HG02588 (cell line): ENCODE results near the gene TRABD2B.

Source experiments
- ATAC-seq: cut with Tn5 transposase; IDR thresholded peaks from one replicate; pipeline ENCODE4 v1.9.1; 2021; ENCODE audit warnings: mild to moderate bottlenecking, moderate library complexity; ENCODE audit not compliant: unreplicated experiment

The TRABD2B gene

GRCh38 chr1:47783638-47784496 lies 213.3 kb downstream of the TRABD2B start:
- no peak for ATAC-seq

- no peak for ATAC-seq
Measured at GRCh38 chr1:47782414-47783166, 214.6 kb downstream of the TRABD2B start.

GRCh38 chr1:47781171-47781959 lies 215.8 kb downstream of the TRABD2B start:
- no peak for ATAC-seq

GRCh38 chr1:47780469-47780995 lies 216.7 kb downstream of the TRABD2B start:
- no peak for ATAC-seq

GRCh38 chr1:47779613-47780012 lies 217.6 kb downstream of the TRABD2B start:
- ATAC-seq, result no peak

- ATAC-seq, result no peak
Measured at GRCh38 chr1:47778280-47778679, 218.9 kb downstream of the TRABD2B start.

GRCh38 chr1:47777322-47777721 lies 219.9 kb downstream of the TRABD2B start:
- no peak for ATAC-seq

- ATAC-seq, result no peak
Measured at GRCh38 chr1:47776667-47777131, 220.5 kb downstream of the TRABD2B start.

- ATAC-seq, result no peak
Measured at GRCh38 chr1:47774986-47775834, 222.0 kb downstream of the TRABD2B start.

GRCh38 chr1:47772960-47773682 lies 224.1 kb downstream of the TRABD2B start:
- no peak for ATAC-seq

GRCh38 chr1:47772281-47772680 lies 224.9 kb downstream of the TRABD2B start:
- no peak for ATAC-seq

- ATAC-seq, result no peak
Measured at GRCh38 chr1:47771751-47772150, 225.4 kb downstream of the TRABD2B start.

- no peak for ATAC-seq
Measured at GRCh38 chr1:47769983-47770382, 227.2 kb downstream of the TRABD2B start.

GRCh38 chr1:47769295-47769694 lies 227.9 kb downstream of the TRABD2B start:
- ATAC-seq, result no peak

GRCh38 chr1:47767741-47768100 lies 229.5 kb downstream of the TRABD2B start:
- ATAC-seq, result no peak

- ATAC-seq, result no peak
Measured at GRCh38 chr1:47766832-47767740, 230.1 kb downstream of the TRABD2B start.

GRCh38 chr1:47765742-47766485 lies 231.3 kb downstream of the TRABD2B start:
- no peak for ATAC-seq

- no peak for ATAC-seq
Measured at GRCh38 chr1:47765236-47765635, 231.9 kb downstream of the TRABD2B start.
